Colonic mucosa (tissue), 4 donors: ENCODE data around the gene PALMD. TPM values are rescaled to one million over a fixed set of nuclear protein-coding genes. Genes with fewer than 3 reads are reported as not detected.

Source experiments
- DNase-seq: peaks from one replicate; pipeline ENCODE4 v3.0.0-alpha.2; 2020
- H3K27ac ChIP-seq: fragments of 200-600 bp; one replicate; pipeline ENCODE4 v1.8.0; 2021
- H3K27me3 ChIP-seq: fragments of 200-600 bp; one replicate; pipeline ENCODE4 v1.8.0; 2021
- H3K36me3 ChIP-seq: fragments of 200-600 bp; one replicate; pipeline ENCODE4 v1.8.0; 2021
- H3K4me1 ChIP-seq: fragments of 200-600 bp; one replicate; pipeline ENCODE4 v1.8.0; 2021; ENCODE audit warnings: mild to moderate bottlenecking
- H3K4me3 ChIP-seq: fragments of 200-600 bp; one replicate; pipeline ENCODE4 v1.8.0; 2021
- H3K9ac ChIP-seq, 2 donors: one replicate each; pipeline ENCODE4 v1.7.0; 2013; ENCODE audit warnings: control low read depth in 2 of 2, low read depth in 2 of 2, low read length in 2 of 2
- H3K9me3 ChIP-seq: fragments of 200-600 bp; one replicate; pipeline ENCODE4 v1.8.0; 2021
- intact Hi-C: fragments of 100-400 bp; cut with DNase I; formaldehyde crosslinking; loops from one replicate; pipeline ENCODE4 v1.14.1; 2022
- total RNA-seq, 2 donors: library from RNA; stranded (reverse); fragmentation: NEBNext Ultra II Directional in 1 of 2; extraction: Animal tissue kit (Norgen Biotek cat#: 25700) in 1 of 2; gene quantifications; one replicate each; pipeline ENCODE4 v1.2.1, GENCODE V29; 2021
- TF ChIP-seq, protein P1 (sequence below): fragments of 200-600 bp; IDR thresholded peaks from one replicate; pipeline ENCODE4 v1.8.0; 2022; ENCODE audit warnings: antibody characterized with exemption, mild to moderate bottlenecking
- donor health status: healthy.
- donor health status: DM: no; HTN: no; CAD: no.
- donor health status: DM: no; HTN: no; CAD: no.

Gene PALMD, protein sequence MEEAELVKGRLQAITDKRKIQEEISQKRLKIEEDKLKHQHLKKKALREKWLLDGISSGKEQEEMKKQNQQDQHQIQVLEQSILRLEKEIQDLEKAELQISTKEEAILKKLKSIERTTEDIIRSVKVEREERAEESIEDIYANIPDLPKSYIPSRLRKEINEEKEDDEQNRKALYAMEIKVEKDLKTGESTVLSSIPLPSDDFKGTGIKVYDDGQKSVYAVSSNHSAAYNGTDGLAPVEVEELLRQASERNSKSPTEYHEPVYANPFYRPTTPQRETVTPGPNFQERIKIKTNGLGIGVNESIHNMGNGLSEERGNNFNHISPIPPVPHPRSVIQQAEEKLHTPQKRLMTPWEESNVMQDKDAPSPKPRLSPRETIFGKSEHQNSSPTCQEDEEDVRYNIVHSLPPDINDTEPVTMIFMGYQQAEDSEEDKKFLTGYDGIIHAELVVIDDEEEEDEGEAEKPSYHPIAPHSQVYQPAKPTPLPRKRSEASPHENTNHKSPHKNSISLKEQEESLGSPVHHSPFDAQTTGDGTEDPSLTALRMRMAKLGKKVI
- 1 to 10 TPM; 1.4 to 2.2 TPM for total RNA-seq

DNA sequence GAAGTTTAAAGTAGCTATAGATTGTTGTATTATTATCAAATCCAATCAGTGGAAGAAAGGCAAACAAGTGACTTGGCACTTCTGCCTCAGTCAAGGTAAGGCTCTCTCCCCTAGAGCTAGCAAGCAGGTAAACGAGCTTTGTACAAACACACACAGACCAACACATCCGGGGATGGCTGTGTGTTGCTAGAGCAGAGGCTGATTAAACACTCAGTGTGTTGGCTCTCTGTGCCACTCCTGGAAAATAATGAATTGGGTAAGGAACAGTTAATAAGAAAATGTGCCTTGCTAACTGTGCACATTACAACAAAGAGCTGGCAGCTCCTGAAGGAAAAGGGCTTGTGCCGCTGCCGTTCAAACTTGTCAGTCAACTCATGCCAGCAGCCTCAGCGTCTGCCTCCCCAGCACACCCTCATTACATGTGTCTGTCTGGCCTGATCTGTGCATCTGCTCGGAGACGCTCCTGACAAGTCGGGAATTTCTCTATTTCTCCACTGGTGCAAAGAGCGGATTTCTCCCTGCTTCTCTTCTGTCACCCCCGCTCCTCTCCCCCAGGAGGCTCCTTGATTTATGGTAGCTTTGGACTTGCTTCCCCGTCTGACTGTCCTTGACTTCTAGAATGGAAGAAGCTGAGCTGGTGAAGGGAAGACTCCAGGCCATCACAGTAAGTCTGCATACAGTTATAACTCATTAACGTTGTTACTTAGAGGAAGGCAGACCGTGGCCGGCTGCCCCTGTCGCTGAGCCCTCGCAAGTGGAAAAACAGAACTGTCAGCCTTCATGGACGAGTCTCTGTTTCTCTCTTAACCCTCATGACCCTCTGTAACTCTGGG lies at the start of gene PALMD:
TSS of gene PALMD (plus strand) at position 415 of the 833 bp plus-strand sequence. CDS start at position 620, 205 bp downstream.
- Histone ChIP-seq H3K27ac (peak within 1 kb of the TSS; percentile 7), H3K4me1 (no peaks in the 10 kb centered on the region), H3K9me3 (no peaks in the 10 kb centered on the region), H3K36me3 (no peaks in the 10 kb centered on the region), H3K27me3 (no peaks in the 10 kb centered on the region), H3K4me3 (no peak within 1 kb of the TSS), H3K9ac (no peak within 1 kb of the TSS)
- TF ChIP-seq, protein P1, sequence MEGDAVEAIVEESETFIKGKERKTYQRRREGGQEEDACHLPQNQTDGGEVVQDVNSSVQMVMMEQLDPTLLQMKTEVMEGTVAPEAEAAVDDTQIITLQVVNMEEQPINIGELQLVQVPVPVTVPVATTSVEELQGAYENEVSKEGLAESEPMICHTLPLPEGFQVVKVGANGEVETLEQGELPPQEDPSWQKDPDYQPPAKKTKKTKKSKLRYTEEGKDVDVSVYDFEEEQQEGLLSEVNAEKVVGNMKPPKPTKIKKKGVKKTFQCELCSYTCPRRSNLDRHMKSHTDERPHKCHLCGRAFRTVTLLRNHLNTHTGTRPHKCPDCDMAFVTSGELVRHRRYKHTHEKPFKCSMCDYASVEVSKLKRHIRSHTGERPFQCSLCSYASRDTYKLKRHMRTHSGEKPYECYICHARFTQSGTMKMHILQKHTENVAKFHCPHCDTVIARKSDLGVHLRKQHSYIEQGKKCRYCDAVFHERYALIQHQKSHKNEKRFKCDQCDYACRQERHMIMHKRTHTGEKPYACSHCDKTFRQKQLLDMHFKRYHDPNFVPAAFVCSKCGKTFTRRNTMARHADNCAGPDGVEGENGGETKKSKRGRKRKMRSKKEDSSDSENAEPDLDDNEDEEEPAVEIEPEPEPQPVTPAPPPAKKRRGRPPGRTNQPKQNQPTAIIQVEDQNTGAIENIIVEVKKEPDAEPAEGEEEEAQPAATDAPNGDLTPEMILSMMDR, result no peak
- DNase-seq, result peak; percentile 22
- intact Hi-C loops, result no loop called here

DNA sequence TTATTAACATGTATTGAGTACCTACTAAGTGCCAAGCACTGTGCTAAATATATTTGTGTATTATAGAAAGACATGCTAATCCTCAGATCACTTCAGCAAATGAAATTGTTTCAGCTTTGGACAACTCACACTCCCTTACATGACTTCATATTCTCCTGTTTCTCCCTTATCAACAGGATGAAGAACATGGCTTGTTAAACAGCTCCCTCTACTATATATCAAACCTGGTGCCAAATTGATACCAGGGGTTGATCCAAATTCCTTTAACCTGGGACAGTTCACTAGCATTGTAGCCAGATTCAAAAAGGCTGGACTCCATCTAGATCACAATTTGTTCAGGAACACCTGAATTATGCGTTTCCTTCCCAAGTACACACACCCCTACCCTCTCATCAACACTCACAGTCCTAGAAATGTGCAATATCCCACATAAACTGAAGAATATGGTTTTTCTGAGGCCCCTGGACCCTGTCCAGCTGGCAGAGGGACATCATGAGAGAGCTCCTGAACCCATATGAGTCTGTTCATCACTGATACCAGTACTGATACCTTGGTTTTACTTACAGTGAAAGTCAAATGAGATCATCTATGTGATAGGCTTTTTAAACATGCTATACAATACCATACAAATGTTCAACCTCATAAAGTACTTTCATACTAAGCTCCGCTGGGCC lies 47.0 kb upstream of the PALMD start:
- Histone ChIP-seq H3K4me1 (no peaks in the 10 kb centered on the region), H3K9ac (no peak overlapping the region), H3K36me3 (no peaks in the 10 kb centered on the region), H3K27ac (no peak overlapping the region), H3K4me3 (no peak overlapping the region), H3K27me3 (no peaks in the 10 kb centered on the region), H3K9me3 (no peaks in the 10 kb centered on the region)
- intact Hi-C loops, result no loop called here
- DNase-seq, result no peak
- TF ChIP-seq, protein P1, result no peak

DNA sequence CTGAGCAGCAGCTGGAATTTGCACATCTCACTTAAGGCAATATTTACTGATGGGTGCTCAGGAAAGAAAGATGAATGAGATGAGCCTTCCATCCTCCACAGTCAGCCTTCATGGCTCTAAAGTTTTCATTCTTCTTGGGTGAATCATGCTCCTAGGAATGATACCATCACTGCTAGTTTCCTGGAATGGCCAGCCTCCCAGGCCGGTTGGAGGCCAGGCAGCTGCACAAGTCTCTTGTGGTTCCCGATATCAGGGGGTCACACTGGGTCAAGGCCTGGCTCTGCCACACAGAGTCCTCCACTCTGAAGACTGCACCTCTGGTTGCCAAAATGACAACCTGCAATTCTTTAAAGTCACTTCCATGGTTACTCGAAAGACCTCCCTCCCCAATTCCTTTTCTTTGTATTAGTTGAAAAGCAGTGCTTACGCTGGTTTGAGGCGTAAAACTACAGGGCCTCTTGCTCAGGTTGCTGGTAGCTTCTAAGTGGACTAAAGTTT lies 46.2 kb upstream of the PALMD start:
- H3K4me3 ChIP-seq, result no peak overlapping the region
- no peaks in the 10 kb centered on the region for H3K4me1 ChIP-seq
- intact Hi-C loops, result no loop called here
- DNase-seq, result no peak
- no peaks in the 10 kb centered on the region for H3K9me3 ChIP-seq
- TF ChIP-seq, protein P1, result no peak
- no peaks in the 10 kb centered on the region for H3K27me3 ChIP-seq
- H3K36me3 ChIP-seq, result no peaks in the 10 kb centered on the region
- H3K9ac ChIP-seq, result no peak overlapping the region
- no peak overlapping the region for H3K27ac ChIP-seq

DNA sequence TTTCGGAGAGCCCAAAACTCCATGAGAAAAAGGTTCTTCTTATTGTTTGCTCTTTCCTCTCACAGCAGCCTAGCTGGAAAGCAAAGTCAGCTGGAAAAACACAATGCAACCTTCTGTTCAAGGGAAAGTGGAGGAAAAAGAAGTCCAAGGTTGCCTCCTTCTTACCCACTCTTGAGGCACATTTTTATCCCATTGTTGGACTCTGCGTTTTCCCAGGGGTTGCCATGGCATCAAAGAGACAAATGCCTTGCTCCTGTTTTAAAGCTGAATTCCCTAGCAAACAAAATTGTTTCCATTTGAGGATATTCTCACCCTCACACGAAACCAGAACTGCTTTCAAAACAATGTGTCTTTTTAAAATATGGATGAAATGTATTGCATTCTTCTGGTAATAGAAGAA lies 45.1 kb upstream of the PALMD start:
- Histone ChIP-seq H3K9me3 (no peaks in the 10 kb centered on the region), H3K4me3 (no peak overlapping the region), H3K4me1 (no peaks in the 10 kb centered on the region), H3K36me3 (no peaks in the 10 kb centered on the region), H3K27ac (no peak overlapping the region), H3K9ac (no peak overlapping the region), H3K27me3 (no peaks in the 10 kb centered on the region)
- TF ChIP-seq, protein P1, result no peak
- intact Hi-C loops, result no loop called here
- no peak for DNase-seq

DNA sequence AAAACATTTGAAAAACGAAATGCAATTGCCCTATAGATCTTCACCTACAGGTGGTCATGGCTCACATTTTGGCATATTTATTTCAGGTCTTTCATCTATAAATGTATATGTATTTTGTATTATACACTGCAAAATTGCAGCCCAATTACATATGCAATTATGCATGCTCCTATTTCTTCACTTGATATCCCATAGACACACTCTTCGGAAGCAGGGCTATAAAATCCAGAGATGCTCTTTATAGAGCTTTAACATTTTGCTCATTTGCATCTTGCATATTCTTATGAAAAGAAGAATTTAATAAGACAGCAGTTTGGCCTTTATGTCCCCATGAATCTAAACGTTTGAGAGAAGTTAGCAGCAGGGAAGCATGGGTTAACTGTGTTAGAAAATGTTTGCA lies 44.7 kb upstream of the PALMD start:
- no peak overlapping the region for H3K9ac ChIP-seq
- H3K27ac ChIP-seq, result no peak overlapping the region
- intact Hi-C loops, result no loop called here
- TF ChIP-seq, protein P1, result no peak
- no peak for DNase-seq
- no peaks in the 10 kb centered on the region for H3K9me3 ChIP-seq
- H3K27me3 ChIP-seq, result no peaks in the 10 kb centered on the region
- H3K4me3 ChIP-seq, result no peak overlapping the region
- no peaks in the 10 kb centered on the region for H3K36me3 ChIP-seq
- H3K4me1 ChIP-seq, result no peaks in the 10 kb centered on the region
